K562 (cell line): ENCODE measurements around the gene ATP8A1. TPM values are rescaled to one million over a fixed set of nuclear protein-coding genes. Genes with fewer than 3 reads are reported as not detected.

Source experiments
- ADNP ChIP-seq: fragments of 200-800 bp; sonication (Bioruptor generic); IDR thresholded peaks from 2 replicates; pipeline ENCODE4 v1.6.1; 2016; ENCODE audit warnings: missing genetic modification characterization, missing compliant biosample characterization
- ARID3A ChIP-seq: IDR thresholded peaks from 2 replicates; pipeline ENCODE4 v1.6.1; 2012; ENCODE audit warnings: low read depth, low read length, improper control_type of control experiment, borderline replicate concordance
- ATF4 ChIP-seq: fragments of 450-650 bp; formaldehyde crosslinking; IDR thresholded peaks from 2 replicates; pipeline ENCODE4 v1.4.0; 2022; ENCODE audit warnings: mild to moderate bottlenecking, moderate library complexity
- ELF1 ChIP-seq: fragments of 200-800 bp; sonication (Bioruptor generic); IDR thresholded peaks from 2 replicates; pipeline ENCODE4 v1.6.1; 2016; ENCODE audit warnings: missing genetic modification characterization, missing compliant biosample characterization
- JUNB ChIP-seq: fragments of 450-650 bp; formaldehyde crosslinking; conservative IDR thresholded peaks from 2 replicates; pipeline ENCODE4 v1.4.0; 2020; ENCODE audit warnings: mild to moderate bottlenecking
- MAX ChIP-seq: sonication (generic); formaldehyde crosslinking; IDR thresholded peaks from 2 replicates; pipeline ENCODE4 v1.9.0; 2022; ENCODE audit warnings: mild to moderate bottlenecking, missing genetic modification reagents
- NKRF ChIP-seq: fragments of 450-650 bp; IDR thresholded peaks from 2 replicates; pipeline ENCODE4 v1.6.1; 2016; ENCODE audit warnings: borderline replicate concordance
- RBM25 ChIP-seq: fragments of 200-400 bp; formaldehyde crosslinking; IDR thresholded peaks from 2 replicates; pipeline ENCODE4 v1.6.1; 2018; ENCODE audit warnings: low read length, low read depth, moderate library complexity; ENCODE audit not compliant: severe bottlenecking
- SRSF7 ChIP-seq: fragments of 200-400 bp; formaldehyde crosslinking; optimal IDR thresholded peaks from 2 replicates; pipeline ENCODE3; 2017; ENCODE audit warnings: mild to moderate bottlenecking, low read depth, low read length
- ZFP36 ChIP-seq: fragments of 150-350 bp; IDR thresholded peaks from 2 replicates; pipeline ENCODE4 v1.6.1; 2018; ENCODE audit warnings: low read length, low read depth; ENCODE audit not compliant: partially characterized antibody
- ZNF263 ChIP-seq: sonication (generic); formaldehyde crosslinking; IDR thresholded peaks from 2 replicates; pipeline ENCODE4 v1.8.0; 2022; ENCODE audit warnings: mild to moderate bottlenecking, missing genetic modification reagents, borderline replicate concordance
- ZNF398 ChIP-seq: fragments of 250-450 bp; sonication (Bioruptor Pico); IDR thresholded peaks from 2 replicates; pipeline ENCODE4 v1.8.0; 2021; ENCODE audit warnings: moderate library complexity, mild to moderate bottlenecking, inconsistent platforms
- ZNF785 ChIP-seq: fragments of 250-450 bp; sonication (Bioruptor Pico); IDR thresholded peaks from 2 replicates; pipeline ENCODE4 v1.4.0; 2020; ENCODE audit warnings: mild to moderate bottlenecking
- polyA plus RNA-seq, 8 experiments: library from polyadenylated mRNA; depleted of rRNA in 4 of 8; stranded (reverse) in 5 of 8; unstranded in 3 of 8; fragments of >200 nt; fragmentation: Nextera tagmentation in 2 of 8; fragmentation: Illumina TruSeq in 1 of 8; extraction: Ambion mirVana in 2 of 8; extraction: Trizol in 1 of 8; gene quantifications; 2 replicates each; pipeline versions ENCODE4 v1.2.1 to v1.2.3, GENCODE V29; 2011 to 2014; ENCODE audit warnings: inconsistent platforms in 1 of 8, missing spikeins in 1 of 8
- total RNA-seq, 7 experiments: library from RNA; depleted of rRNA in 6 of 7; stranded (reverse); fragments of >200 nt in 6 of 7; fragmentation: Illumina TruSeq in 2 of 7; extraction: Trizol in 2 of 7; gene quantifications; 2 replicates each; pipeline versions ENCODE4 v1.2.1 to v1.2.3, GENCODE V29; 2011 to 2021; ENCODE audit warnings: low replicate concordance in 1 of 7
- TF ChIP-seq, protein P1 (sequence below): fragments of 450-650 bp; IDR thresholded peaks from 2 replicates; pipeline ENCODE4 v1.6.1; 2017; ENCODE audit warnings: mild to moderate bottlenecking, moderate library complexity
- TF ChIP-seq, protein P2 (sequence below): fragments of 250-450 bp; sonication (Bioruptor Pico); IDR thresholded peaks from 2 replicates; pipeline ENCODE4 v1.8.0; 2022; ENCODE audit warnings: moderate library complexity, mild to moderate bottlenecking, inconsistent platforms

The ATP8A1 gene
- total and polyA plus RNA-seq, 9 of the 15 experiments (the other 6 are each of a cell fraction or from before 2014, with no cell fraction given) = 0.05 to 0.29 (median 0.07) TPM; not detected in 2

DNA sequence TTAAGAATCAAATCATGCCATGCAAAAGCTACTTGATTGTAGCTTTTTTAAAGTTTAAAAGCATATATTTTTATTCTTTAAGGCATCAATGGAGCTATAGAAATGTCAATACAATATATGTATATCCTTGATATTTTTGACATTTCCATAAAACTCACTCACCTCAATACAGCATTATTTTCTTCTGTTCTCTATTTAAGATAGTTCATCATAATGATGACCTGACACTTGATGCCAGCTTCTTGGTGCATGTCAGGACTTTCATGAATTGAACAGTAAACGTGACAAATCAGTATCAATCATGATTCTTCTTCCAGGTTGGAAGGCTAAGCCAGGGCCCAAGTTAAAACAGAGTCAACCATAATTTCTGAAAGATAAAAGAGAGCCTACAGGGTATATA, 33.6 kb upstream of the ATP8A1 start (continued):
- TF ChIP-seq ZNF263 (no peak), ATF4 (CRISPR knock-in tag) (no peak), RBM25 (no peak), ADNP (tag) (no peak), ARID3A (no peak), NKRF (no peak), ZNF785 (no peak), ELF1 (tag) (no peak), SRSF7 (no peak), MAX (no peak), ZFP36 (no peak), JUNB (CRISPR knock-in tag) (no peak), ZNF398 (CRISPR knock-in tag) (no peak)
- TF ChIP-seq, protein P1, sequence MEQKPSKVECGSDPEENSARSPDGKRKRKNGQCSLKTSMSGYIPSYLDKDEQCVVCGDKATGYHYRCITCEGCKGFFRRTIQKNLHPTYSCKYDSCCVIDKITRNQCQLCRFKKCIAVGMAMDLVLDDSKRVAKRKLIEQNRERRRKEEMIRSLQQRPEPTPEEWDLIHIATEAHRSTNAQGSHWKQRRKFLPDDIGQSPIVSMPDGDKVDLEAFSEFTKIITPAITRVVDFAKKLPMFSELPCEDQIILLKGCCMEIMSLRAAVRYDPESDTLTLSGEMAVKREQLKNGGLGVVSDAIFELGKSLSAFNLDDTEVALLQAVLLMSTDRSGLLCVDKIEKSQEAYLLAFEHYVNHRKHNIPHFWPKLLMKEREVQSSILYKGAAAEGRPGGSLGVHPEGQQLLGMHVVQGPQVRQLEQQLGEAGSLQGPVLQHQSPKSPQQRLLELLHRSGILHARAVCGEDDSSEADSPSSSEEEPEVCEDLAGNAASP = no peak
- TF ChIP-seq, protein P2, sequence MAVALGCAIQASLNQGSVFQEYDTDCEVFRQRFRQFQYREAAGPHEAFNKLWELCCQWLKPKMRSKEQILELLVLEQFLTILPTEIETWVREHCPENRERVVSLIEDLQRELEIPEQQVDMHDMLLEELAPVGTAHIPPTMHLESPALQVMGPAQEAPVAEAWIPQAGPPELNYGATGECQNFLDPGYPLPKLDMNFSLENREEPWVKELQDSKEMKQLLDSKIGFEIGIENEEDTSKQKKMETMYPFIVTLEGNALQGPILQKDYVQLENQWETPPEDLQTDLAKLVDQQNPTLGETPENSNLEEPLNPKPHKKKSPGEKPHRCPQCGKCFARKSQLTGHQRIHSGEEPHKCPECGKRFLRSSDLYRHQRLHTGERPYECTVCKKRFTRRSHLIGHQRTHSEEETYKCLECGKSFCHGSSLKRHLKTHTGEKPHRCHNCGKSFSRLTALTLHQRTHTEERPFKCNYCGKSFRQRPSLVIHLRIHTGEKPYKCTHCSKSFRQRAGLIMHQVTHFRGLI (CRISPR knock-in tag) = no peak
